HEK293T (cell line): Measurements from ENCODE around the gene FOXK2.

Experiments used
- ARNT ChIP-seq: fragments of 450-650 bp; IDR thresholded peaks from 2 replicates; pipeline ENCODE4 v1.6.1; 2017; ENCODE audit warnings: mild to moderate bottlenecking
- BHLHE40 ChIP-seq: fragments of 450-650 bp; IDR thresholded peaks from 2 replicates; pipeline ENCODE4 v1.6.1; 2016; ENCODE audit warnings: mild to moderate bottlenecking, moderate library complexity, borderline replicate concordance
- CTBP1 ChIP-seq: fragments of 450-650 bp; IDR thresholded peaks from 2 replicates; pipeline ENCODE4 v1.6.1; 2016; ENCODE audit warnings: borderline replicate concordance
- ELF4 ChIP-seq: fragments of 450-650 bp; IDR thresholded peaks from 2 replicates; pipeline ENCODE4 v1.6.1; 2017; ENCODE audit warnings: antibody characterized with exemption
- FOXK2 ChIP-seq: fragments of 450-650 bp; IDR thresholded peaks from 2 replicates; pipeline ENCODE4 v1.6.1; 2016; ENCODE audit warnings: mild to moderate bottlenecking
- FOXM1 ChIP-seq: fragments of 450-650 bp; IDR thresholded peaks from 2 replicates; pipeline ENCODE4 v1.6.1; 2017; ENCODE audit warnings: mild to moderate bottlenecking, borderline replicate concordance
- HDGF ChIP-seq: fragments of 450-650 bp; IDR thresholded peaks from 2 replicates; pipeline ENCODE4 v1.6.1; 2017; ENCODE audit warnings: antibody characterized with exemption, borderline replicate concordance
- LEF1 ChIP-seq: fragments of 450-650 bp; IDR thresholded peaks from 2 replicates; pipeline ENCODE4 v1.6.1; 2017; ENCODE audit warnings: mild to moderate bottlenecking, borderline replicate concordance
- NFRKB ChIP-seq: fragments of 450-650 bp; IDR thresholded peaks from 2 replicates; pipeline ENCODE4 v1.6.1; 2016; ENCODE audit warnings: mild to moderate bottlenecking, moderate library complexity
- PKNOX1 ChIP-seq: fragments of 450-650 bp; IDR thresholded peaks from 2 replicates; pipeline ENCODE4 v1.6.1; 2016
- SP1 ChIP-seq: fragments of 450-650 bp; IDR thresholded peaks from 2 replicates; pipeline ENCODE4 v1.6.1; 2017
- SUZ12 ChIP-seq: fragments of 450-650 bp; IDR thresholded peaks from 2 replicates; pipeline ENCODE4 v1.6.1; 2016; ENCODE audit warnings: mild to moderate bottlenecking
- TARDBP ChIP-seq: fragments of 450-650 bp; IDR thresholded peaks from 2 replicates; pipeline ENCODE4 v1.6.1; 2016
- ZNF384 ChIP-seq: fragments of 450-650 bp; IDR thresholded peaks from 2 replicates; pipeline ENCODE4 v1.6.1; 2016

GRCh38 chr17:82505296-82505695, 14.2 kb upstream of the FOXK2 start:
- TF ChIP-seq ZNF384 (no peak), SP1 (no peak), NFRKB (no peak), HDGF (no peak), BHLHE40 (no peak), FOXM1 (no peak), ELF4 (no peak), SUZ12 (no peak), PKNOX1 (no peak), FOXK2 (no peak), CTBP1 (no peak), TARDBP (no peak), LEF1 (no peak), ARNT (no peak)
